Caco-2 (cell line): ENCODE data around the gene SLX4IP. TPM values are rescaled to one million over a fixed set of nuclear protein-coding genes. Genes with fewer than 3 reads are reported as not detected.

Experiments used
- BruUV-seq: library from RNA; stranded (reverse); fragments of 400-500 nt; replicated peaks from 2 replicates; lab custom pipeline; 2021; lab: Mats Ljungman, UMichigan
- CTCF ChIA-PET: fragments of 300-600 bp; sonication (Branson Sonifier 250); formaldehyde crosslinking; loops from one replicate; lab custom pipeline; 2022; ENCODE audit warnings: antibody characterized with exemption; lab: Charles Lee
- POLR2A ChIA-PET: fragments of 300-600 bp; sonication (Branson Sonifier 250); formaldehyde crosslinking; loops from one replicate; lab custom pipeline; 2022; ENCODE audit warnings: antibody characterized with exemption; lab: Charles Lee
- DNase-seq, 2 experiments: peaks; one replicate each; pipeline versions ENCODE4 v3.0.0 to v3.0.0-alpha.2; 2020 to 2022
- H3K27me3 ChIP-seq: replicated peaks from 2 replicates; pipeline ENCODE4 v1.6.0; 2011; ENCODE audit warnings: low read length; ENCODE audit not compliant: control insufficient read depth, insufficient read depth
- H3K36me3 ChIP-seq: 2 replicates; pipeline ENCODE4 v1.5.1; 2011; ENCODE audit warnings: low read length; ENCODE audit not compliant: control insufficient read depth, insufficient read depth
- H3K4me1 ChIP-seq: fragments of 250-450 bp; sonication (Bioruptor Pico); 2 replicates; pipeline ENCODE4 v1.5.1; 2020; ENCODE audit warnings: mild to moderate bottlenecking
- H3K4me3 ChIP-seq: 2 replicates; pipeline ENCODE4 v1.5.1; 2011; ENCODE audit warnings: low read depth, mild to moderate bottlenecking, control low read depth, low read length
- H3K9me3 ChIP-seq: fragments of 250-450 bp; sonication (Bioruptor Pico); 2 replicates; pipeline ENCODE4 v1.5.1; 2020; ENCODE audit warnings: mild to moderate bottlenecking, moderate library complexity
- H3K27ac Mint-ChIP-seq: one replicate; pipeline ENCODE4 v1.8.0; 2022; ENCODE audit warnings: mixed read lengths; ENCODE audit not compliant: unreplicated experiment
- H3K27me3 Mint-ChIP-seq: one replicate; pipeline ENCODE4 v1.8.0; 2022; ENCODE audit warnings: mixed read lengths; ENCODE audit not compliant: insufficient read depth, unreplicated experiment
- H3K36me3 Mint-ChIP-seq: one replicate; pipeline ENCODE4 v1.8.0; 2022; ENCODE audit warnings: mild to moderate bottlenecking, mixed read lengths; ENCODE audit not compliant: insufficient read depth, unreplicated experiment
- H3K4me1 Mint-ChIP-seq: one replicate; pipeline ENCODE4 v1.8.0; 2022; ENCODE audit warnings: low read depth, mixed read lengths; ENCODE audit not compliant: unreplicated experiment
- H3K4me3 Mint-ChIP-seq: one replicate; pipeline ENCODE4 v1.8.0; 2022; ENCODE audit warnings: mild to moderate bottlenecking, moderate library complexity, mixed read lengths; ENCODE audit not compliant: unreplicated experiment
- H3K9me3 Mint-ChIP-seq: one replicate; pipeline ENCODE4 v1.8.0; 2022; ENCODE audit warnings: mixed read lengths; ENCODE audit not compliant: unreplicated experiment
- CTCF ChIP-seq, 2 experiments: fragments of 200-600 bp in 1 of 2; IDR thresholded peaks; 1 replicate in 1 of 2; 2 replicates in 1 of 2; pipeline versions ENCODE4 v1.5.1 to v1.8.0; 2011 to 2022; ENCODE audit warnings: antibody characterized with exemption in 1 of 2, control low read depth in 1 of 2, inconsistent platforms in 1 of 2, low read depth in 1 of 2, low read length in 1 of 2, mild to moderate bottlenecking in 1 of 2, moderate library complexity in 1 of 2; ENCODE audit not compliant: insufficient read depth in 1 of 2, severe bottlenecking in 1 of 2, unreplicated experiment in 1 of 2
- intact Hi-C: fragments of 100-400 bp; cut with micrococcal nuclease; formaldehyde crosslinking; loops from one replicate; pipeline ENCODE4 v1.10.0; 2022; ENCODE audit not compliant: unreplicated experiment
- total RNA-seq: library from RNA; stranded (reverse); gene quantifications from 2 replicates; pipeline ENCODE4 v1.2.3, GENCODE V29; 2022

Gene SLX4IP
- total RNA-seq, 1 experiment from 2014 or later = 8.5 TPM

GRCh38 chr20:10674684-10675449 lies 239.8 kb downstream of the SLX4IP start:
- TF ChIP-seq CTCF (IDR thresholded peaks at IDR 0.05; ENCODE audit: insufficient read depth in 1 of 2, low read depth in 1 of 2, low read length in 1 of 2, severe bottlenecking in 1 of 2, unreplicated experiment in 1 of 2) = peak; percentile 91 to 95
- peaks cover 2% of the 10 kb centered on the region for H3K27me3 Mint-ChIP-seq
- BruUV-seq = TSS peak; percentile 75
- POLR2A ChIA-PET = interaction anchor here (0.8 to 2.0 kb wide), 7 partner anchors 15 to 592 kb away, joined by 3 to 14 read pairs (median 3); no protein-coding TSS in a partner anchor
- DNase-seq = peak; percentile 90 to 93
- H3K27me3 ChIP-seq = no peaks in the 10 kb centered on the region
- H3K9me3 Mint-ChIP-seq = no peaks in the 10 kb centered on the region
- no peaks in the 10 kb centered on the region; the same call in 1 of the 2 replicates for H3K4me1 ChIP-seq
- no peaks in the 10 kb centered on the region for H3K9me3 ChIP-seq
- H3K36me3 Mint-ChIP-seq = peaks cover 43% of the 10 kb centered on the region
- H3K4me1 Mint-ChIP-seq = peaks cover 14% of the 10 kb centered on the region
- H3K36me3 ChIP-seq = peaks cover 4% of the 10 kb centered on the region; the same call in 1 of the 2 replicates
- H3K27ac Mint-ChIP-seq = peak overlapping the region; percentile 84
- H3K4me3 ChIP-seq = peak overlapping the region; percentile 97
- H3K4me3 Mint-ChIP-seq = peak overlapping the region; percentile 100
- CTCF ChIA-PET = interaction anchor here (0.6 to 1.6 kb wide), 11 partner anchors 11 to 1019 kb away, joined by 3 to 8 read pairs (median 4); no protein-coding TSS in a partner anchor
- intact Hi-C loops = loop anchor here (1.0 to 10.0 kb wide), 12 partner anchors 15 to 780 kb away; partner anchors contain the start of gene MKKS

GRCh38 chr20:10675450-10675848 lies 240.3 kb downstream of the SLX4IP start:
- Mint-ChIP-seq H3K27ac (peak overlapping the region; percentile 84), H3K27me3 (peaks cover 2% of the 10 kb centered on the region), H3K9me3 (no peaks in the 10 kb centered on the region), H3K4me1 (peaks cover 10% of the 10 kb centered on the region), H3K4me3 (peak overlapping the region; percentile 100), H3K36me3 (peaks cover 37% of the 10 kb centered on the region)
- CTCF ChIA-PET = interaction anchor here (0.9 to 1.6 kb wide), 3 partner anchors 36 to 592 kb away, joined by 4 to 8 read pairs (median 4); no protein-coding TSS in a partner anchor
- no peaks in the 10 kb centered on the region for H3K9me3 ChIP-seq
- no peak for TF ChIP-seq CTCF (IDR thresholded peaks at IDR 0.05; ENCODE audit: insufficient read depth in 1 of 2, low read depth in 1 of 2, low read length in 1 of 2, severe bottlenecking in 1 of 2, unreplicated experiment in 1 of 2)
- peaks cover 1% of the 10 kb centered on the region; the same call in 1 of the 2 replicates for H3K36me3 ChIP-seq
- H3K4me3 ChIP-seq = peak overlapping the region; percentile 97
- BruUV-seq = no TSS peak
- no peaks in the 10 kb centered on the region for H3K27me3 ChIP-seq
- intact Hi-C loops = loop anchor here (2.0 to 10.0 kb wide), 4 partner anchors 173 to 779 kb away; no protein-coding TSS in a partner anchor
- no peak for DNase-seq
- no peaks in the 10 kb centered on the region; the same call in 1 of the 2 replicates for H3K4me1 ChIP-seq
- POLR2A ChIA-PET = interaction anchor here (0.9 to 1.8 kb wide), 2 partner anchors 20 to 369 kb away, joined by 4 to 9 read pairs; no protein-coding TSS in a partner anchor

GRCh38 chr20:10676518-10676917 lies 241.4 kb downstream of the SLX4IP start:
- H3K4me1 Mint-ChIP-seq = no peaks in the 10 kb centered on the region
- H3K9me3 Mint-ChIP-seq = no peaks in the 10 kb centered on the region
- peak overlapping the region; percentile 84 for H3K27ac Mint-ChIP-seq
- Histone ChIP-seq H3K4me1 (no peaks in the 10 kb centered on the region; the same call in 1 of the 2 replicates), H3K27me3 (no peaks in the 10 kb centered on the region), H3K9me3 (no peaks in the 10 kb centered on the region), H3K36me3 (no peaks in the 10 kb centered on the region), H3K4me3 (no peak overlapping the region)
- peaks cover 2% of the 10 kb centered on the region for H3K27me3 Mint-ChIP-seq
- DNase-seq = no peak
- peaks cover 26% of the 10 kb centered on the region for H3K36me3 Mint-ChIP-seq
- POLR2A ChIA-PET = no interaction called here
- no TSS peak for BruUV-seq
- intact Hi-C loops = loop anchor here (10.0 kb wide), 1 partner anchor 778 kb away; no protein-coding TSS in a partner anchor
- no peak for TF ChIP-seq CTCF (IDR thresholded peaks at IDR 0.05; ENCODE audit: insufficient read depth in 1 of 2, low read depth in 1 of 2, low read length in 1 of 2, severe bottlenecking in 1 of 2, unreplicated experiment in 1 of 2)
- CTCF ChIA-PET = interaction anchor here (1.2 kb wide), 1 partner anchor 273 kb away, joined by 3 read pairs; no protein-coding TSS in a partner anchor
- no peak overlapping the region for H3K4me3 Mint-ChIP-seq
